ENCODE data around the gene PKNOX2.

The PKNOX2 gene

DNA sequence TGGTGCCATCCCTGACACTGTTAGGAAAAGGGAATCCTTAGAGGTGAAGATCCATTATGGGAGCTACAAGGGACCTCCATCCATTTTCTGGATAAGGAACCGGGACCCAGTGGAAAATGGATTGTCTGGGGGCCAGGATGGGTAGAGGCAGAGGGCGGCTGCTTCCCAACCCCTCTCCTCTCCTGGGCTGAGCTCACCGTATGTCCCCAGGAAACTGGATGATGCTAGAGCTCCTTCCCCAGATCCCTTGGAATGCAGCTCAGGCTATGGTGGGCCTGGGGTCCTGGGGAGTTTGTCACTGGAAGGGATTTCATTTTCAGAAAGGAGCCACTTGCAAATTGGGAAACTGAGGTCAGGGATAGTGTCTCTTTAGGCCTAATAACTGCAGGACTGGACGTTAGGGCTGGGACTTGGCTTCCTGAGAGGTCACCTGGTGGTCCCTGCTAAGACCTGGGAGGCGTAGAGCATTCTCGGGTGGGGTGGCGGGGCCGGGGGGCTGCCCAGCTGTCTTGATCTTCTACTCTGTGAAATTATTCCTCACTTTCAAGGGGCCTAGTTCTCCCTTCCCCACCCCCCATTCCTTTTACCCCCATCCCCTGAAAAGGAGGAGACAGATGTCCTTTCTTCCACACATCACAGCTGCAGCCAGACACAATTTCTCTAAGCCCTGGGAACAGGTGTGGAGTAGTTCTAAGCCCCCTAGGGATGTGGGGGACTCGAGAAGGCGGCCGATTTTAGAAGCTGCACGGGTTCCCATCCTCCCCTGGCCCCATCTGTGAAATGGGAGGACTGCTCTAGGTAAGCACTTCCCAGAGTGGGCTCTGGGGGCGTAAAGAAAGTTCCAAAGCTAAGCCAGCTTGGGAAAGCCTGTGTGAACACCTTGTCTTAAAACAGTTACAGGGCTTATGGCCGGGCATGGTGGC, 99.8 kb downstream of the PKNOX2 start:
- DNase-seq = no peak

DNA sequence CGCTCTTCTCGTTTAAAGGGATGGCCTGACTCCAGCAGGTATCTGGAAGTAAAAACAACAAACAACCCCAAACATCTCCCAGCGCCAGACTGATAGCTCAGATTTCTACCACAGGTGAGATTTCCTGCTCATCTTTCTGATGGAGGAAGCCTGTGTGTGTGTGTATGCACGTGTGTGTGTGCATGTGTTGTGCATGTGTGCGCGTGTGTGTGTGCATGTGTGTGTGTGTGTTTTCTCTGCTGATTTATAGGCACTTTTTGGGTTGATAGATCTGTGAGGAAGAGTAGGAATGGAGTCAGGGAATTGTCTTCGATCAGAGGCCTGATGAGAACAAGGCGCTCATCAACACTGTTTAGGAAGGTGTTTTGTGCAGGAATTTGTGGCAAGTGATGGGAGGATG, 103.0 kb downstream of the PKNOX2 start:
- no peak for DNase-seq

DNA sequence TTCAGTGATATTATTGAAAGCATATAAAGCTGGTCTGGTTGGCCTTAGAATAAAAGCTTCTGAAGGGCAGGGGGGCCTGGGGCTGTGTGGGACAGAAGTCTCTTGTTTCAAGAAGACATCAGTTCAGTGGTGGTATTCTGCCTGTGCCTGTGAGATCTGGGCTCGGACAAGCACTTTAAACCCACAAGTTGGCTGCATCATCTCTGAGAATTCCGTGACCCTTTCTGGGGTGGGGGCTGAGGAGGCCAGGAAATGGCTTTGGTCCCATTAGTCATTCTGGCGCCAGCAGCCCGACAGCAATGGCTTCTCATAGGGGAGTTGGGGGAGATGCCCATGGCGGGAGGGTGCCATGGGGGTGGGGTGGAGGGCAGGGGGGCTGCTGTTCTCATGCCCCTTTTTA, 104.1 kb downstream of the PKNOX2 start:
- DNase-seq = no peak

DNA sequence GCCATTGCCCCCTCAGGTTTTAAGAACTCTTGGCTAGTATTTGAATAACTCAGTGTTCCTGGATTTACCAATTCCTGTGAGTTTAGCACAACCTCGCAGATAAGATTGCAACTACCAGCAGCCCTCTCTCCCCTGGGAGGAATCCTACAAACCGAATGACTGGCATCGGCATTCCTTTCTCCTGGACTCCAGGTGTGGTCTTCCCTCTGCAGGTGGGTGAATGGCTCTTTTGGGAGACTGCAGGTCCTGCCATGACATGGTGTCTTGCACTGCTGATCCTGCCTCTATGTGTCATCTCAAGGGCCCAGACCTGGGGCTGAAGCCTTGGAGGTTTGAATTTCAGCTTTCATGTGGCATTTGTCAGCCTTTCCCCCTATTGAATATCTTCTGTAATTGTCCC, 105.6 kb downstream of the PKNOX2 start:
- DNase-seq = no peak

DNA sequence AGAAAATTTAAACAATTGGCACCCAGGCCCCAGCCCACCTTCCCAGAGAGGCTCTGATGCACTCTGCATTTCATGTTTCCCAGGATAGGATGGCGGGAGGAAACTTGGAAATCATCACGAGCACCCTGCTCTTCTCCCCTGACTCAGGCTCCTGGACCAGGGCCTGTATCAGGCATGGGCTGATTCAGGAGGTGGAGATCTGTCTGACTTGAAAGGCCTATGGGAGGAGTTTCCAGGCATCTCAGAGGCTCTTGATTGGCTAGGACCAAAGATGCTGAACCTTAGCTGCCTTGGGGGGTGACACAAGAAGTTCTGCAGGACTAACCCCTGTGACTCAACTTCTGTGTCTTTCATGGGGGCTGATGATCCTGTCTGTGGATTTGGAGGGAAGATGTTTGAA, 106.2 kb downstream of the PKNOX2 start:
- DNase-seq = no peak

DNA sequence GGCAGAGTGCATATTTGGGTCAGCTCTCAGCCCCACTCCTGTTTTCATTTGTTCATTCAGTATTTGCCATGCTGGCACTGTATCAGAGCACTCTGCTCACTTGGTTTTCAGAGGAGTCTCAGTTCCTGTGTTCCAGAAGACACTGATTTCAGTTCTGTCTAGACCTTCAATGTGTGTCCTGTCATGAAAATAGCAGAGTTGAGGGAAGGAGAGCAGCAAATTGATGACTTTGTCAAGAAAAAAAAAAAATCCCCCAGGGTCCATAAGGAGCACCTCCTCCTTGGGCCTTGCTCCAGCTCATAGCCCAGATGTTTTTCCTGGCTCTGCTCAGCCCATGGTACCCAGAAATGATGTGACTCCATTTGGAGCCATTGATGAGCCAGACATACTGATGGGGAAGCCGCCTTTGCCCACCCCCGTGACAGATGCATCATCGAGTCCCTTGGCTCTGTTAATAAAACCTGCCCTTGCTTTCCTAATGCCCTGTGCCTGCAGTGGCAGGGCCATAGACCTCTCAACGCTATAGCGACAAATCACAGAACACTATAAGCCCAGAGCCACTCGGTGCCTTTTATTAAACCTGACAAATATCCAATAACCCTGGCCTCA, 107.0 kb downstream of the PKNOX2 start:
- DNase-seq = no peak

DNA sequence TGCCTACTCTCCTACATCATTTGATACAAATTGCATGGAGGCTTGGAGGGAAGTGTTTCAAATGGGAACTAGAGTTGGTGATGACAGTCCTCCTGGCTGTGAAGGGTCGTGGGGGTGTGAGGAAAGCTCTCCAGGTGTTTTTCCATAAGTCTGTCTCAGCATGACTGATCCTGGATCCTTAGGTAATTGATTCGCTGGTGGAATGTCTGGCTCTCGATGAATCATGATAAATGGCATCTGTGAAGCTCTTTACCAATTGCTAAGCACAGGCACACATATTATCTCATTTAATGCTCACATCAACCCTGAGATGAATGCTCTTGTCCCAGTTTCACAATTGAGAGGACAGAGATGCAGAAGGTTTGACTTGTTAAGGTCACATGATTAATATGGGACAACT, 107.5 kb downstream of the PKNOX2 start:
- DNase-seq = no peak

DNA sequence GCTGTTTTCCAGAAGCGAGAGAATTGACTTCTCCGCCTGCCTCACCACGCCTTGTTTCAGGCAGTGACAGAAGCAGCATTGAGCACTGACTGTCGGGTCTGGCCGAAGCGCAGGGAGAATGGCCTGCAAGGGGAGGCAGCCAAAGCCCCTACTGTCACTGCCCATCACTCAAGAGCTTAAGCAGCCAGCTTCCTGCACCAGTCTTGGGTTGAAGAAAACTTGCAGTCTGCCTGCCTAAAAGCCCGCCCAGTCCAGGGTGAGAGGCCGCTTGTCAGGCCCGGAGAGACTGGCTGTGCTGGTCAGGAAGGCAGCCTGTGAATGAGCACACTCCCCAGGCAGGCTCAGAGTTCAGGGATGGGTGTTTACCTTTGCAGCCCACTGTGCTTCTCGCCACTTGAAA, 108.3 kb downstream of the PKNOX2 start:
- no peak for DNase-seq

DNA sequence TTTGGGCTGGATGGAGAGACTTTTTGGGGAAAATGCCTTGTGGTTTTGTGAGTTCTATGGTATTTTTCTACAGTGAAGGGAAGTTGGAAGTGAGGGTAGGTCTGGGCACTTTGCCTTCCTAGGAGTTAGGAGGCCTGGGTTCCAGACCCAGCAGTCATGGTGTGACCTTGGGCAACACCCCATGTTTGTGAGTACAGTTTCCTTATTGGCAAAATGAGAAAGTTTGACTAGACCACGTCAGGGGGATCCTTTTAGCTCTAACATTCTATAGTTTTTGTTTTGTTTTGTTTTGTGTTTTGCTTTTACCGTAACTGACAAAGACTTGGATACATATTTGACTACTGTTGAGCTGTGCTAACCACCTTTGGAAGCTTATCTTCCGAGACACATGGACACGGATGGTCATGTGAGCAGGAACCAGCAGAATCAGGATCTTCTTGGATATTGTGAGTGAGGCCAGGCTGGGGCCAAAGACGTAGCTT, 109.0 kb downstream of the PKNOX2 start:
- no peak for DNase-seq

DNA sequence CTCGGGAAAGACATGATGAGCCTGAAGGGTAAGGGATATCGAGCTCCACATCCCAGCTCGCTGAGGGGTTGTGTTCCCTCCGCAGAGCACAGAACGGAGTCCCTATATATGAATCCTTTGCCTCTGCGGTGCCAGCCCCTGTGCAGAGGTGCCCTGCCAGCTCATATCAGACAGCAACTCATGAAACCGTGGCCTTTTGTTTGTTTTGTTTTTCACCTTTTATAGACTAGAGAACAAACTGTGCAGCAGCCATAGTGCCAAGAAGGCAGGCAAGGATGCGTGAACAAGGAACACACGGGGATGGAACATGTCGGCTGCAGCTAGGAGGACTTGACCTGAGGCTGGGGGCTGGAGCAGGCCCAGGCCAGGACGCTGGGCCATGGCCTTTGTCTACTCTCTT, 109.8 kb downstream of the PKNOX2 start:
- DNase-seq = no peak

DNA sequence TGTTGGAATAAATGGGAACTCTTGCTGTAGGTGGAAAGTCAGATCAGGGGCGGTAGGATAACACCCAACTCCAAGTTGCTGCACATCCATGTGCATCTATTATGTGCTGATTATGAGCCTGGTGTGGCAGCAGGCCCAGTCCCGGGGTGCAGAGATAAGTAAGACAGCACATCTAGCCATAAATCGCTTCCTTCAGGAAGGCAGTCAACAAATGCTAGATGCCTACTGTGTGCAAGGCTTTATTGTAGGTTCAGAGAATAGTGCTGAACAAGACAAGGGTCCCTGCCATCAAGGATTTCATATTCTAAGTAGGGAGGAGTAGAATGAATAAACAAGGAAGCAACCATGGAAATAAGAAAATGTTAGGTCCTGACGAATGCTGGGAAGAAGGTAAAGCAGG, 110.2 kb downstream of the PKNOX2 start:
- no peak for DNase-seq

DNA sequence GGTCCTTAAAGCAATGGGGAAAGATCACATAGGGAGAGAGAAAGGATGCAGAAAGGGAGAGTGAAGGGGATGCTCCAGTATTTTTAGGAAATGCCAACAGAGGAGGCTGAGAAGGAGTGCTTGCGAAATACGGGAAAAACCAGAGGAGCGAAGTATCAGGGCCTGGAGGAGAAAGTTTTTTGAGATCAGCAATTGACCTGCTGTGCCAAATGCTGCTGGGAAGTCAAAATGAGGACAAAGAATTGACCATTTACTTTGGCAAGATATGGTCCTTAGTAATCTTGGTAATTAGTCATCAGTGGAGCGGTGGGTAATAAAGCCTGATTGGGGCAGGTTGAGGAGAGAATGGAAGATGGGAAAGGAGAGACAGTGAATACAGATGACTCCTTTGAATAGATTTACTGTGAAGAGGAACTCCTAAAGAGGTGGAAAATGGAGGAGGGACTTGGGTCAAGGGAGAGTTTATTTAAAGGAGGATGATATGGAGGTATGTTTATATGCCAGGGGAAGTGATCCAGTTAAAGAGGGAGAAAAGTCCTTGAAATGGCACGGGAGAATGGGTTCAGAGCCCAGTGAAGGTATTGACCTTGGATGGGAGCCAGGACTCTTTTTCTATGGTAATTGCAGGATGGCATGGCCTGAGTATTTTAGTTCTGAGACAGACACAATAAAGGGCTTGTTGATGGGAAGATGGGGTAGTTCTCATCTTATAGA, 111.5 kb downstream of the PKNOX2 start:
- no peak for DNase-seq

DNA sequence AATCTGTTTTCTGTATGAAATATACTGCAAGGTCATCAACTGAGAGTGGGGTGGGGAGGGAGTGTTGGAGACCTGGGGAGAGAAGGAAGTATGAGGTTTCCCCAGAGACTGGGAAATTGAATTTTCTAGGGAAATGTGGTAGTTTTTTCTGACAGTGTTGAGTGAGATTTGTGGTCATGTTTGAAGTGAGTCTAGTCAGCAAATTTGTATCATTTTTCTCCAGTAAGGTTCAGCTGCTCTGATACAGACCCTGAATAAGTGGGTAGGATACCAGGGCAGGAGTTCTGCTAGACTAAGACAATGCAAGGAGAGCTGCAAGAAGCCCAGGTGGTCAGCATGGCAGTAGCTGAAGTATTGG, 112.0 kb downstream of the PKNOX2 start:
- DNase-seq = no peak

DNA sequence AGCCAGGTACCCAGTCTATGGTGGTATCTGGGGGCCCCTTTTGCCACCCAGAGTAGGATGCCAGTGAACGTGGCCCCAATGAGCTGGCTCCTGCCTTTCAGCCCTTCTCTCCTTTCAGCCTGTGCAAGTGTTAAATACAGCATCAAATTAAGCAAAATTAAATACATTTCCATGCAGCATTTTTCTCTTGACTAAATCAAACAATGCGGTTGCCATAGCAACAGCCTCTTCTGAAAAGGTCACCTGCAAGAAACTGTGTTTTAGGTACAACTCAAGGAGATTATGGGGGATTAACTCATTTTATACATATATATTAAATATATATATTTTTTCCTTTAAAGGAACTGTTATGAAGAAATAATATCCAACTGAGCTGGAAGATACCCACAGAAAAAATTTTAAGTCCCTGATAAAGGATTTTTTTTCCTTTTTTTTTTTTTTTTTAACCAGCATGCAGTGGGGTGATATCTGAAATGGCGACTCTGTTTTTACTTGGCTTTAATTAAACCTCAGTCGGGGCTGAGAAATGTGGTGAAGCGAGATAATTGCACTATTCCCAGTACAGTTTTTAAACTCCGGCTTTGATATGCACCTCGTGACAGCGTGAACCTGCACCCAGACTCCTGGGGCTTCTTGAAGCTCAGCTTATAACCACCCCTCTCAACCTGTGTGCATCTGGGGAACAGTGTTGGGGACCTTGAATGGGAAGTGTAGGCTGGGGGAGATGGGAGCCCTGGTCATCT, 115.3 kb downstream of the PKNOX2 start:
- no peak for DNase-seq

DNA sequence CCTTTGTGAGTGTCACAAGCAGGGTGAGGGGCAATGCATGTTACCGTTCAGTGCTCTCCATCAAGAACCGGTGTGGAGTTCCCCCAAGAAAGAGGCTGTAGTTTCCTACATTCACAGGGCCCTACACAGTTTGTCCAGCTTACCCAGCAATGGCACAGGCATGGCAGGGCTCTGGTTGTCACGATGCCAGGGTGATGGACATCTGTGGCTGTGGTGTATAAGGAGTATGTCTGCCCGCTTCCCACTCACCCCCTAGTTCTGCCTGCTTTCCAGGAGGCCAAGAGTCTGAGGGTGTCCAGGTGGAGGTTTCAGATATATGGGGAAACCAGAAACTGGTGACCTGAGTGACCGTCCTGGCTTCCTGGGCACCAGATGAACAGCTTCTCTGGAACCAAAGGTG, 116.1 kb downstream of the PKNOX2 start:
- DNase-seq = no peak

DNA sequence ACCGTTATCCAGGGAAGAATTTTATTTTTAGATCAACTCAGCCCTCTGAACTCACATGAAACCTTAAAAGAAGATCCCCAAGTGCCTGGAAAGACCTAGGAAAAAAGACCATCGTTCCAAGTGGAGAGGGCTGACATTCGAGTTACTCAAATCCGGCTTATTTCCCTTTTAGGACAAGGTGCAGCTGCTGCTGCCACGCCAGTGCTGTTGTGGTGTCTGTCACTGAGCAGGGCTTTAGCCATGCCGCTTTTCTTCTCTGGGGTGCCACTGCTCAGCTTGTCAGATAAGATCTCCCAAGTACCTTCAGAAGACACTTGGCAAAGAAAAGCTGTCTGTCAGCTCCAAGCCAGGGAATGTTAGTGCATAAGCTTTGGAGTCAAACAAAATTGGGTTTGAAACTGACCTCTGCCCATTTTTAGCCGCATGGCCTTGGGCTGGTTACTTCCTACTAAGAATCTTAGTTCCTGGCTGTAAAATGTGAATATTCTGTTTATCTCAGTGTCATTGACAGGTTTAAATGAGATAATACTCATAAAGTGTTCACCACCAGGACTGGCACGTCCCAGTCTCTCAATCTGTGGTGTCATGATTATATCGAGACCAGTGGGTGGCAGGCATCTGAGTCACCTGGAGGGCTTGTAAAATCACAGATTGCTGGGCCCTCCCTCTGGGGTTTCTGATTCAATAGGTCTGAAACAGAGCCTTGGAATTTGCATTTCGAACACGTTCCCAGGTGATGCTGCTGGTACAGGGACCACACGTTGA, 117.5 kb downstream of the PKNOX2 start:
- no peak for DNase-seq

DNA sequence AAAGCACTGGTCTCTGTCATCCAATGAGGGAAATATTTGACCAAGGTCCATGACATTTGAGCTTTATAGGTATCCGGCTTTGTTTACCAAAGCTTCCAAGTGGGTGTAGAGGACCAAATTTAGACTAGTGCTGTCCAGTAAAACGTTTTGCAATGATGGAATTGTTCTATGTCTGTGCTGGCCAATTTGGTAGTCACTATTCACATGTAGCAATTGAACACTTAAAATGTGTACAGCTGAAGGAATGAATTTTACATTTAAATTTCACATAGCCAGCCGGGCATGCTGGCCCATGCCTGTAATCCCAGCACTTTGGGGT, 118.0 kb downstream of the PKNOX2 start:
- no peak for DNase-seq

DNA sequence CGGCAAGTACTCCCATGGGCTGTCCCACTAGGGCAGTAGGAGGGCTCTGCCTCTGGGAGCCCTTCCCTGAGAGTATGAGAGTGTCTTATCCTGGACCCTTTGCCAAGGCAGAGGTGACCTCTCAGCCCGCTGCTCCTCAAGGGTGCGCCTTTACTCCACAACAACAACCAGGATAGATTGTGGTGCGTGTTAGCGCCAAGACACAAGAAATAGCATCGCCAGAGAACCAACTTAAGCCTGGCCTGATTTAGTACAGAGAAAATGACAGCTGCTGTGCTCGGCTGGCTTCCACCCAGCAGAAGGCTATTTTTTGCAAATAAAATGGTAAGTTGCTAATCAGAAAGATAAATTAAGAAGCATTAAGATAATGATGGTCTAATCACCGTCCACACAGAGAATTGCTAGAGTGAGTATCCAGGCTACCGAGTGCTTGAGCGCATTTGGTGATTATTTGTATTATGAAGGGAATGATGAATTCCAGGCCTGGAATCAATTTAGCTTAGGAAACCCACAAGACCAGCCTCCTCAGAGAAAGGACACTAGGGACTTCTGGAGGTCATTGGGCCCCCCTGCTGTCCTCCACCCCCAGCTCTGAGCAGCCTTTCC, 119.8 kb downstream of the PKNOX2 start:
- no peak for DNase-seq

DNA sequence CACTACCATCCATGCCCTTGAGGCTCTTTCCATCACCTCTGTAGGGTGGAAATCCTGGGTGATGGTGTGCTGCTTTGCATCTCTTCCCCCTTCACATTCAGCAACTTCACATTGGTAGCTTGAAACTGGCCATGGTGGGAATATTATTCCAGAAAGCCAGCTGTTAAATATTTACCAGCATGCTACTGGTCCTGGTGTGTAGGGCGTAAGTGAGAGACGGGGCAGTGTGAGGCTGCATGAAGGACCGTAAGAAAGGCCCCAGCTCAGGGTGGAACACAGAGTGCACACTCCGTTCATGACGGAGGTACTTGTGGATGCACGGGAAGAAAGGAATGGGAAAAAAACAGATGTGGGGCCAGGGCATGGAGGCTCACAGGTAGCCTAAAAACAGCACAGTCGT, 121.3 kb downstream of the PKNOX2 start:
- no peak for DNase-seq

DNA sequence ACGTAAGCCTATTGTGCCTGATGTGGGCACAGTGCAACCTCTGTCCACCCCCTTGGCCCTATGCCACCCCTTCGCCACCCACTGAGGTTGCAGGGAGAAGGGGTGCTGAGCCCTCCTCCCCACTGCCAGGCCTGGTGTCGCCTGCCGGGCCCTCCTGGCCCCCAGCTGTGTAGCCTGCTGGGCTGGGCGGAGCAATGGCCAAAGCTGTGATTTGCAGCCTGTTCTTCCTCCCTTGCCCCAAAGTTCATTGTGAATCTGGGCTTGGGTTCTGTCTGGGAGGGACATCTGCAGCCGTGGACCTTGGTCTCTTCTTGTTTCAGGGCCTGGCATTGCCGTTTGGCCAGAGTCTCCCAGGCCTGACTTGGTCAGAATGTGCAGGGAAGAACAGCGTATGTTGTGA, 121.9 kb downstream of the PKNOX2 start:
- no peak for DNase-seq

DNA sequence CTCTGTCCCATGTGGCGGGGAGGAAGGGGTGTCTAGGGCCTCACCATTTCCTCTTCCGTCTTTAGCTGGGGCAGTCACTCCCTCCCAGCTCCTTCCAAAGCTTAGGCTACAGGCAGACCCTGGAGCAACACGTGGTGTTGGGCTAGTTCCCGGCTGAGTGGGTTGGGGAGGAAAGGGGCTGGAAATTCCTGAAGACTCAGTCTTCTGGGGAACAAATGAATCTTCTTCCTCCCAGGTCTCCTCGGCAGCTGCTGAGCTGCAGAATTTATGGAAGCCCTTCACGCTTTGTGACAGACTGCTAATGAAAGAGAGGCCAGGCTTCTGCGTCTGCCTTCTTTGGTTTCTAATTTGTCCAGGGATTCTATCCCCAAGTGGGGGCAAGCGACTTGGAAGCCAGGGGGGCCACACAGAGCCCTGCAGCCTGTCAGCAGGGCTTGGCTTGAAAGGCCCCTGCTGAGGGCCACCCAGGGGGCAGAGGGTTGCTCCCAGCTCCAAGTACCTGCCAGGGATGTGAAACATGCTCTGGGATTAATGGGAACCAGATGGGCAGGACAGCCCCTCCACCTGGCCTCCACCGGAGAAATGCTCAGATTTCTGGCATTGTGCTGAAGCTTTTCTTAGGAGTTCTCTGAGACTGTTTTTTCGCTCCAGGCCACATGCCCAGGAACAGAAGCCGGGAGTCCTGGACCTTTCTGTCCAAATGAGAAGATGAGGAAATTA, 123.1 kb downstream of the PKNOX2 start:
- no peak for DNase-seq

All from CD4-positive, alpha-beta T cell treated with Interleukin-17A for 4 hours (primary cell).